Superior temporal gyrus (tissue), 1 donor: ENCODE measurements around the gene GCN1.

Source experiments
- DNase-seq: peaks from one replicate; pipeline ENCODE4 v3.0.0-alpha.2; 2016; ENCODE audit errors: extremely low spot score

The GCN1 gene

DNA sequence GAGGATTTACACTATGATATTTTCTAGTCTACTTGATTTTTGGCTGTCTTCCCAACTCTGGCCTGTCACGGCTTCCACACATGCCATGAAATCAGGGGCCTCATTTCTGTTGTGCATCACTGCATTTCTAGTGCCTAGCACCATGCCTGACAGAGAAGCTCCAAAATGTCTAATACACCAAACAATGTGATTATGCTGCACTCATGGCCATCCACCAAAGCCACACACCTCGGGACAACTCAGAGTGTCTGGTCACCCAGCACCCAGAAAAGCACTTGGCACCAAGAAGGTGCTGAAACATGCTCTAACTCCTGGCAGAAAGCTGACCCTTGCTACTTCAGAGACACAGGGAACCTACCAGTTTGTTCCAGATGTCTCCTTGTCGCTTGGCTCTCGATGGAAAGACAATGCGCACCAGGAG is 11.3 kb downstream of the GCN1 start:
- no peak for DNase-seq

- DNase-seq = no peak
Observed at GRCh38 chr12:120181991-120182631, 12.4 kb downstream of the GCN1 start.

GRCh38 chr12:120180975-120181374 is 13.5 kb downstream of the GCN1 start:
- DNase-seq = no peak

GRCh38 chr12:120175537-120175936 is 19.0 kb downstream of the GCN1 start:
- DNase-seq = no peak

DNA sequence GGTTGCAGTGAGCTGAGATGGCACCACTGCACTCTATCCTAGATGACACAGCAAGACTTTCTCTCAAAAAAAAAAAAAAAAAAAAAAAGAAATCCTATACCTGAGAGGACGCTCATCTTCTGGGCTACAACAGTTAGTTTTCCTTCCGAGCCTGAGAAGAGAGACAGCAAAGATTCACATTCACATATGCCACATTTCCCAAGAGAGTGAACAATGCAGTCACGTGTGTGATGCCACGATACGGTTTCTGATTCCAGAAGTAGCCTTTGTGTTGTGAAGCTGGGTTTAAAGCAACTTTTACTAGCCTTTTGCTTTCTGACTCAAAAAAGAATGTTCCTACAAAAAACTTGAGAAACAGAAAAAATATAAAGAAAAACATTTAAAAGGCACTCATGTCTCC is 19.5 kb downstream of the GCN1 start:
- DNase-seq = no peak

DNA sequence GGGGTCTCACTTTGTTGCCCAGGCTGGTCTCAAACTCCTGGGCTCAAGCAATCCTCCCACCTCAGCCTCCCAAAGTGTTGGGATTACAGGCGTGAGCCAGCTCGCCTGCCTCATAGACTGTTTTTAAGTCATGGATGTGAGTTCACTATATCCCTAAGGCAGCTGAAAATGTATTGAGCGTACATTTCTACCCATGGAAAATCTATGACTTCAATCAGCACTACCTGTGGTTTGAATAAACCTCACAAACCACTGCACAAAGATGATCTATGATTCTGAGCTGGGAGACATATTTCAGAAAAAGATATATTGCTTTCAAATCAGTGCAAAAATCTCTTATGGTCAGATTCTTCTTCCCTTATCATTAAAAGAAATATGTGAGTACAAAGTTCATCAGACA is 22.5 kb downstream of the GCN1 start:
- DNase-seq = no peak

DNA sequence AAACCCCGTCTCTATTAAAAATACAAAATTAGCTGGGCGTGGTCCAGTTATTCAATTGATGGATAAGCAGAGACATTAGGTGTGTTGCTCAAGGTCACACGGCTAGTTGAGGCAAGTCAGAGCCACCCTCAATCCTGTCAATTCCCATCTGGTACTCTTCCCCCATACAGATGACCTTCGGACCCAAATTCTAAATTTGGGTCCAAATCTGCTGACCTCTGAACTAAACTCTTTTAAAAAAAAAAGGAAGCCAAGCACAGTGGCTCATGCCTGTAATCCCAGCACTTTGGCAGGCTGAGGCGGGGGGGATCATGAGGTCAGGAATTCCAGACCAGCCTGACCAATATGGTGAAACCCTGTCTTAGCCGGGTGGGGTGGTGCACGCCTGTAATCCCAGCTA is 23.9 kb downstream of the GCN1 start:
- no peak for DNase-seq

- no peak for DNase-seq
Observed at GRCh38 chr12:120169946-120170345, 24.6 kb downstream of the GCN1 start.

DNA sequence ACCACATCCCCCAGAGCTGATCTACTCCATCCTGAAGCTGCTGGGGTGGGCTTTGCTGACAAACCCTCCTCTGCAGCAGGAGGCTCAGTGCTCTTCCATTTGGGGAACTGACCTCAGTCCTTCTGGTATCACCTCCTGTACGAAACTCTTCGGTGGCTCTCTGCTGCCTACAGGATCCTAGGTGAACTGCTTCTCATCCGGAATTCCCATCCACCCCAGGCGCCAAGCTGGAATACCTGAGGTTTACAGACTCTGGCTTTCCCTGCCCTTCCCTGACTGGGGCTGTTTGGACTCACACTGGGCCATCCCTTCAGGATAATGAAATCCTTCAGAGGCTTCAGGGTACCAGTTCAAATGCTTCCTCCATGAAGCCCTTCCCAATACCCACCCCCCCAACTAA is 26.2 kb downstream of the GCN1 start:
- no peak for DNase-seq

- DNase-seq = no peak
Observed at GRCh38 chr12:120167529-120168095, 26.9 kb downstream of the GCN1 start.

DNA sequence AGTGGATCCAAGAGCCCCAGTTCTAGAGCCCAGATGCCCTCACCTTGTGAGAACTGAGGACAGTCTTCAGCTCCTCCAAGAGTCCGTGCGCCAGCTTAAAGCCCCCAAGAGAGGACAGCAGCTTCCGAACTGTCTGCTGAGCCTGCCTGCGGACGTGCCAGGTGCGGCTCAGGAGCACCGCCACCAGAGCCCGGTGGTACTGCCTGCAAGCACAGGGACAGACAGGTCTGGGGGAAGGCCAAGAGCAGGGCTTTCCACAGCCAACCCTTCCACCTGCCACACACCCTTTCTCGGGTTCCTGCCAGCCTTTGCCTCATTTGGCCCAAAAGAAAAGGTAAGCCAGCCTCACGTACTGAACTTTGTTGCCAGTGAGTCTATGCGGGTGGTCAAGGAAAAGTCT is 30.2 kb downstream of the GCN1 start:
- no peak for DNase-seq

DNA sequence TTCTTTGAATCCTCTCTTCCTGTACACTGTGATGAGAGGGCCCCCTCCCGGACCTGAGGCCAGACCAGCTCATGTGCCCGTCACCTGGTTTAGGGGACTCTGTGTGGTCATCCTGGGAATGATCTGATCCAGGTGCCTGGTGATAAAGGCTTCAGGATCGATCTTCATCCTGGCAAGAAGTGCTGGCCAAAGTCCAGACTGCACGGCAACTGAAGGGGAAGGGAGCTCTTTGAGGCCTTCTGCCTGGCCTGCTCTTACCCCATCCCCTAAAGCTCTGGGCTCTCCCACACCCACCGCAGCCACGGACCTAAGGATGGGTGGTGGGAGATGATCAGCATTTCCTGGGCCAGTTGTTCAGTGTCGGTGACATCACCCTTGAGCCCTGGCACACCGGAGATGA is 31.8 kb downstream of the GCN1 start:
- no peak for DNase-seq

- no peak for DNase-seq
Observed at GRCh38 chr12:120161852-120162251, 32.7 kb downstream of the GCN1 start.

GRCh38 chr12:120159509-120160237 is 34.8 kb downstream of the GCN1 start:
- DNase-seq = no peak

GRCh38 chr12:120158351-120158750 is 36.2 kb downstream of the GCN1 start:
- DNase-seq = no peak

DNA sequence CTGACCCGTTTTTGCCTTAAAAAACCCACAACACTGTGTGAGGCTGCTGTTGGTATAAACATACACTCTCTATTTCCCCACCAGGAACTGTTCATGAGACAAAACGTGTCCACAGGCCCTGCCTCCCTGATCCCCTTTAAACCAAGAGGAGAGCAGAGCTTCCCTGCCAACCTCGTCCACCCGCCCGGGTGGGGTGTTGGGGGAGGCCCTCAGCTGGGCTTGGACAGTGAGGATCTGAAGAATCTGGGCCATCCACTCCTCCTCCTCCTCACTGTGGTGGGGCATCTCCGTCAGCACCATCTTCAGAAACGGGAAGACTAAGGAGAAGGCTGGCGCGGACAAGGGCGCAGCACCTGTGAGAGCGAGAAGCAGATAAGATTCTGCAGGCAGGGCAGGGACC is 36.8 kb downstream of the GCN1 start:
- no peak for DNase-seq

DNA sequence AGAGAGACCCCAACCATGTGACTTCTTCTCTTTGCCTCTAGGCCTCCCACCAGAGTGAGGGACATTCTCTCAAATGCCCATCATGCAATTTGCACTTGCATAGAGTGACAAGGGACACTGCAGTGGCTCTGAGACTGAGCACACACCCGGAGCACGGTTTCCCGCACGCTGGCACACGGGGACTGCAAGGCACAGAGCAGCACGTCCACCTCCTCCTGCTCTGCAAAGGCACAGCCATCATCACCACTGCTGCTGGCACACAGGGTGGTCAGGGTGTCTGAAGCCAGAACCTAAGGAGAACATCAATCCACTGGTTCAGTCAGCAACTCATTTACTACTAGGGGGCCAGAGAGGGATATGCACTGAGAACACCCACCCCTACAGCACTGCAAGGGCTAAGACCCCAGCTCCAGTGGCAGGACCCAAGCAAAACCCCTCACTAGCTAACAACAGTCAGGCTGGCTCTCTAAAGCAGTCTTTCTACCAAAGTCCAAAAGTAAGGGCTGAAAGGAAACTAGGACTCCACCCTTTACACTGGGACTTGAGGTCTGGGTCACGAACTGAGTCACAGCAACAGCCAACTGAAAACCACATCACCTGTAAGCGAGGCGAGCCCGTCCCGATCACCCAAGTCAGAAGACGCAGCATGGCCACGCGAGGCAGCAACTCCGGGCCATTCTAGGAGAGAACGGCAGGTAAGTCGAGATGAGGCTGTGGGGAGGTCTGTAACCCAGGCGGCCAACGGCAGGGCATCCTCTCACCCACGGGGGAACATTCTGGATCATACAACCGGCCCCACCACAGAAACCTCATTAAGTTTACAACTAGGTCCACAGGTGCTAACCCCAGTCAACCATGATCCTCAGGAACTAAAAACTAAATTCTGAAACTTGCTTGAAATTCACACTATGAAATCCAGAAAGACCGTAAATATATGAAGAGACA is 37.9 kb downstream of the GCN1 start:
- no peak for DNase-seq

GRCh38 chr12:120155072-120155471 is 39.4 kb downstream of the GCN1 start:
- no peak for DNase-seq

DNA sequence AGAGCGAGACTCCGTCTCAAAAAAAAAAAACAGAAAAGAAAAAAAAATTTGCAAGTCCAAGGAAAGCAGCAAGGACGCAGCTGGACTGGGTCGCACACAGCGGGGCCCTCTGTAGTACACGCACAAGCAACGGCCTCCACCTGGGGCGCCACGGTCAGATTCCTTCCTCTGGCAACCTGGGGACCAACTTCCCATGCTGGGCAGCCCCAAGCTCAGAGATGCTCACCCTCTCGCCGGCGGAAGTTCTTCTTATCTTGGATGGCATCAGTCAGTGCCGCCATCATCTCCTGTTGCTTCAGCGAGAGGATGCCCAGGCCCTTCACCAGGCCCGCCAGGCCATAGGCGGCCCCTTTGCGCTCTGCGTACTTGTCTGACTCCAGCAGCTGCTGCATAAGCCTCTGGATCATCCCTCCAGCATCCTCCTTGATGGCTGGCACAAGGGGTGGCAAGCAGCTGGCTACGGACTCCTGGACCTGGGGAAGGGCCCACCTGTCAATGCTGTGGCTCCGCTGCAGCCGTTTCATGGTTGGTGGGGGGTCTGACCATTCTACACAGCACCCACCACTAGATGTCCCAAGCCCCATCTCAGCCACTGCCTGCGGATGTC is 43.5 kb downstream of the GCN1 start:
- no peak for DNase-seq

- no peak for DNase-seq
Observed at GRCh38 chr12:120148011-120148410, 46.5 kb downstream of the GCN1 start.

DNA sequence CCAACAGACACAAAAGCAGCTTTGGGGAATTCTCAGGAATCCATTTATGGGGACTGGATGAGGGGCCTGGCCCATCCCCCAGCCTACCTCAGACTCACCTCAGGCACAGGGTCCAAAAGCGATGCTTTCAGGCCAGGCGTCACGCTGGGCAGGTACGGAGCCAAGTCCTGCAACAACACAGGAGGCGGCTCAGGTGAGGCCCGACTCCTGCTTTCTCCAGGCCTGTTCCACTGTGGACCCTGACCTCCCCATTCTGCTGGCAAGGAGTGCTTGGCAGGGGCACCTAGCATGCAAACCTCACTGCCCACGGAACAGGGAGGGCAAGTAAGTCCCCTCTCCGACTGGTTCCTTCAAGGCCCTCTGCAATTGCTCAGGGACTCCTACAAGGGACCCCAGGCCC is 49.4 kb downstream of the GCN1 start:
- no peak for DNase-seq

DNA sequence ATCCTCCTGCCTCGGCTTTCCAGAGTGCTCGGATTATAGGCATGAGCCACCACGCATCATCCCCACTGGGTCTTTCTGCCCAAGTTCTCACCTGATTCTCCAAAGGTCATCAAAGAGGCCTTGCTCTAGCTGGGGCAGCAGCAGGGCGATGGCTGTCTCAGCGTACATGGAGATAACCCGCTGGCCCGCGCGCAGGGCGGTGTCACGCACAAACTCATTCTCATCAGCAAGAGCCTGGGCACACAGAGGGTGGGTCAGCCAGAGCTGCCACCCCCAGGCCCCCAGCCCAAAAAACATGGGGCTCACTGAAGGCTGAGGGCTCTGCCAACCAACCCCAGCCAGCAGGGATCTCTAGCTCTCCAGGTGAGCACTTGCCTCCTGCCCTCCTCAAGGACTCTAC is 50.3 kb downstream of the GCN1 start:
- no peak for DNase-seq
